GM21447 (cell line): ENCODE data around the gene CORIN.
"Not testable (repeated sequence)": the region's sequence is repeated elsewhere in the genome, so short reads cannot be mapped to it uniquely, and the experiment has no call there.

Experiments
- ATAC-seq: cut with Tn5 transposase; IDR thresholded peaks from one replicate; pipeline ENCODE4 v1.9.1; 2021; ENCODE audit not compliant: unreplicated experiment

CORIN gene

GRCh38 chr4:47692691-47693090, 145.2 kb downstream of the CORIN start:
- ATAC-seq = no peak

GRCh38 chr4:47691757-47692383, 146.0 kb downstream of the CORIN start:
- ATAC-seq = not testable (repeated sequence)

GRCh38 chr4:47690611-47691010, 147.3 kb downstream of the CORIN start:
- no peak for ATAC-seq

GRCh38 chr4:47686294-47686872, 151.5 kb downstream of the CORIN start:
- ATAC-seq = peak; percentile 94

GRCh38 chr4:47675806-47676205, 162.1 kb downstream of the CORIN start:
- ATAC-seq = no peak

GRCh38 chr4:47674144-47674543, 163.7 kb downstream of the CORIN start:
- ATAC-seq = no peak

GRCh38 chr4:47672696-47673095, 165.2 kb downstream of the CORIN start:
- no peak for ATAC-seq

- no peak for ATAC-seq
Measured at GRCh38 chr4:47669946-47670345, 167.9 kb downstream of the CORIN start.

- ATAC-seq = no peak
Measured at GRCh38 chr4:47668810-47669408, 169.0 kb downstream of the CORIN start.

- no peak for ATAC-seq
Measured at GRCh38 chr4:47668256-47668655, 169.6 kb downstream of the CORIN start.

GRCh38 chr4:47667552-47667951, 170.3 kb downstream of the CORIN start:
- ATAC-seq = no peak

- ATAC-seq = no peak
Measured at GRCh38 chr4:47664051-47664826, 173.6 kb downstream of the CORIN start.

GRCh38 chr4:47662975-47663374, 174.9 kb downstream of the CORIN start:
- ATAC-seq = no peak

- ATAC-seq = no peak
Measured at GRCh38 chr4:47661741-47662140, 176.1 kb downstream of the CORIN start.

- ATAC-seq = no peak
Measured at GRCh38 chr4:47659342-47659741, 178.5 kb downstream of the CORIN start.

GRCh38 chr4:47654972-47655693, 182.7 kb downstream of the CORIN start:
- ATAC-seq = no peak

- ATAC-seq = no peak
Measured at GRCh38 chr4:47652092-47652491, 185.8 kb downstream of the CORIN start.

GRCh38 chr4:47651231-47651630, 186.6 kb downstream of the CORIN start:
- ATAC-seq = no peak

- no peak for ATAC-seq
Measured at GRCh38 chr4:47650584-47651130, 187.2 kb downstream of the CORIN start.

GRCh38 chr4:47647544-47647943, 190.3 kb downstream of the CORIN start:
- no peak for ATAC-seq

GRCh38 chr4:47647029-47647428, 190.8 kb downstream of the CORIN start:
- ATAC-seq = no peak
